ENCODE results near the gene CHCHD6. TPM values are rescaled to one million over a fixed set of nuclear protein-coding genes. Genes with fewer than 3 reads are reported as not detected.

CHCHD6 gene
- total and polyA plus RNA-seq, 2 donors (not counting 3 experiments of a cell fraction or from before 2014, with no cell fraction given) = 8.4 to 10.1 TPM

GRCh38 chr3:127000119-127000518 lies 296.1 kb downstream of the CHCHD6 start:
- POLR2A ChIA-PET = no interaction called here
- H3K9ac ChIP-seq (replicated peaks; ENCODE audit: extremely low read depth, insufficient read depth, low read length) = no peak overlapping the region
- H3K79me2 ChIP-seq (ENCODE audit: control insufficient read depth, insufficient read depth, low read length) = no peaks in the 10 kb centered on the region

GRCh38 chr3:127000761-127001160 lies 296.7 kb downstream of the CHCHD6 start:
- no peak overlapping the region for H3K27ac ChIP-seq (ENCODE audit: insufficient read depth, low read depth, low read length)
- CTCF ChIA-PET = interaction anchor here (0.9 to 2.6 kb wide), 4 partner anchors 8 to 249 kb away, joined by 4 to 25 read pairs (median 6); partner anchors contain the start of gene PLXNA1
- H3K4me1 ChIP-seq (ENCODE audit: control insufficient read depth, extremely low read depth, insufficient read depth, low read length) = peaks cover 11% of the 10 kb centered on the region

More at GRCh38 chr3:127000119-127000518, 296.1 kb downstream of the CHCHD6 start:
- Histone ChIP-seq H3K27me3 (ENCODE audit: control insufficient read depth in 2 of 2, insufficient read depth in 2 of 2, low read length in 2 of 2) (no peaks in the 10 kb centered on the region), H3K27ac (ENCODE audit: insufficient read depth, low read depth, low read length) (no peak overlapping the region), H3K36me3 (ENCODE audit: control insufficient read depth in 2 of 2, extremely low read depth in 1 of 2, insufficient read depth in 2 of 2, low read length in 2 of 2) (no peaks in the 10 kb centered on the region), H3K4me3 (replicated peaks in 1 of 3; ENCODE audit: insufficient read depth in 1 of 3, low read depth in 1 of 3, low read length in 3 of 3) (no peak overlapping the region), H3K4me1 (ENCODE audit: control insufficient read depth, extremely low read depth, insufficient read depth, low read length) (peaks cover 11% of the 10 kb centered on the region), H3K9me1 (replicated peaks; ENCODE audit: control insufficient read depth, extremely low read depth, insufficient read depth, low read length) (no peaks in the 10 kb centered on the region), H4K20me1 (replicated peaks; ENCODE audit: control insufficient read depth, extremely low read depth, insufficient read depth, low read length) (no peaks in the 10 kb centered on the region), H3K4me2 (ENCODE audit: insufficient read depth, low read length) (no peak overlapping the region), H2AFZ (ENCODE audit: low read depth, low read length) (no peak overlapping the region), H3K9me3 (replicated peaks; ENCODE audit: control insufficient read depth, insufficient read depth, low read length) (no peaks in the 10 kb centered on the region)
- CTCF ChIA-PET = interaction anchor here (1.1 to 1.2 kb wide), 2 partner anchors 8 to 18 kb away, joined by 4 read pairs; partner anchors contain the start of gene PLXNA1
- no peak for DNase-seq (ENCODE audit: low read depth, low spot score)
- BruUV-seq (replicated peaks) = no TSS peak
- no peak for TF ChIP-seq FOS (IDR thresholded peaks at IDR 0.05; ENCODE audit: borderline replicate concordance, insufficient read depth, low read length)
- no peak for TF ChIP-seq POLR2AphosphoS5 (IDR thresholded peaks at IDR 0.05; ENCODE audit: insufficient read depth, low read depth, low read length)
- TF ChIP-seq MYC (IDR thresholded peaks at IDR 0.05; ENCODE audit: low read depth, low read length) = no peak
- no peak for TF ChIP-seq MAX (IDR thresholded peaks at IDR 0.05; ENCODE audit: insufficient read depth, insufficient read length)
- no peak for TF ChIP-seq GATA2 (IDR thresholded peaks at IDR 0.05; ENCODE audit: insufficient read depth, insufficient read length, low read depth, low read length)
- TF ChIP-seq EZH2 (IDR thresholded peaks at IDR 0.05; ENCODE audit: borderline replicate concordance, low read depth, low read length, severe bottlenecking) = no peak
- FAIRE-seq = no peak
- intact Hi-C loops (cut with micrococcal nuclease) (loop anchor here (5.0 to 10.0 kb wide), 3 partner anchors 323 to 475 kb away; partner anchors contain the start of gene CHST13), dilution Hi-C loops (cut with MboI; ENCODE audit: extremely low pct_ligation_motif_present, low sequenced_read_pairs) (no loop called here)

More at GRCh38 chr3:127000761-127001160, 296.7 kb downstream of the CHCHD6 start:
- Histone ChIP-seq H3K9me3 (replicated peaks; ENCODE audit: control insufficient read depth, insufficient read depth, low read length) (no peaks in the 10 kb centered on the region), H3K4me3 (replicated peaks in 1 of 3; ENCODE audit: insufficient read depth in 1 of 3, low read depth in 1 of 3, low read length in 3 of 3) (no peak overlapping the region), H3K9me1 (replicated peaks; ENCODE audit: control insufficient read depth, extremely low read depth, insufficient read depth, low read length) (no peaks in the 10 kb centered on the region), H3K79me2 (ENCODE audit: control insufficient read depth, insufficient read depth, low read length) (no peaks in the 10 kb centered on the region), H3K9ac (replicated peaks; ENCODE audit: extremely low read depth, insufficient read depth, low read length) (no peak overlapping the region), H3K27me3 (ENCODE audit: control insufficient read depth in 2 of 2, insufficient read depth in 2 of 2, low read length in 2 of 2) (no peaks in the 10 kb centered on the region), H2AFZ (ENCODE audit: low read depth, low read length) (no peak overlapping the region), H4K20me1 (replicated peaks; ENCODE audit: control insufficient read depth, extremely low read depth, insufficient read depth, low read length) (no peaks in the 10 kb centered on the region), H3K36me3 (ENCODE audit: control insufficient read depth in 2 of 2, extremely low read depth in 1 of 2, insufficient read depth in 2 of 2, low read length in 2 of 2) (no peaks in the 10 kb centered on the region), H3K4me2 (ENCODE audit: insufficient read depth, low read length) (no peak overlapping the region)
- TF ChIP-seq MYC (IDR thresholded peaks at IDR 0.05; ENCODE audit: low read depth, low read length) (no peak), POLR2AphosphoS5 (IDR thresholded peaks at IDR 0.05; ENCODE audit: insufficient read depth, low read depth, low read length) (no peak), POLR2A (IDR thresholded peaks at IDR 0.05; ENCODE audit: low read depth, low read length) (no peak), JUN (IDR thresholded peaks at IDR 0.05; ENCODE audit: borderline replicate concordance, insufficient read depth, insufficient read length, low read depth) (no peak), EZH2 (IDR thresholded peaks at IDR 0.05; ENCODE audit: borderline replicate concordance, low read depth, low read length, severe bottlenecking) (no peak), MAX (IDR thresholded peaks at IDR 0.05; ENCODE audit: insufficient read depth, insufficient read length) (no peak), CTCF (IDR thresholded peaks at IDR 0.05; ENCODE audit: extremely low read depth in 1 of 2, insufficient read depth in 1 of 2, low read depth in 1 of 2, low read length in 2 of 2) (no peak)
- no peak for FAIRE-seq
- POLR2A ChIA-PET = no interaction called here
- dilution Hi-C loops (cut with MboI; ENCODE audit: extremely low pct_ligation_motif_present, low sequenced_read_pairs) (no loop called here), intact Hi-C loops (cut with micrococcal nuclease) (loop anchor here (5.0 to 10.0 kb wide), 3 partner anchors 323 to 476 kb away; partner anchors contain the start of gene CHST13)
- DNase-seq (ENCODE audit: low read depth, low spot score) = no peak
- BruUV-seq (replicated peaks) = no TSS peak

All from endothelial cell of umbilical vein (primary cell).